AG09319 (cell line): ENCODE data around the gene DYNC2H1.

Experiments used
- DNase-seq: peaks from one replicate; pipeline ENCODE4 v3.0.0-alpha.2; 2010; ENCODE audit warnings: low read depth; ENCODE audit errors: extremely low read depth
- TF ChIP-seq, protein P1 (sequence below): IDR thresholded peaks from 2 replicates; pipeline ENCODE4 v1.5.1; 2011; ENCODE audit warnings: low read depth, mild to moderate bottlenecking, inconsistent platforms, low read length, moderate library complexity

The DYNC2H1 gene

GRCh38 chr11:103108933-103109817 lies at the start of gene DYNC2H1:
TSS of gene DYNC2H1 (plus strand) at chr11:103109426. CDS start at chr11:103109575, 149 bp downstream.
- peak; percentile 76 for DNase-seq
- TF ChIP-seq, protein P1, sequence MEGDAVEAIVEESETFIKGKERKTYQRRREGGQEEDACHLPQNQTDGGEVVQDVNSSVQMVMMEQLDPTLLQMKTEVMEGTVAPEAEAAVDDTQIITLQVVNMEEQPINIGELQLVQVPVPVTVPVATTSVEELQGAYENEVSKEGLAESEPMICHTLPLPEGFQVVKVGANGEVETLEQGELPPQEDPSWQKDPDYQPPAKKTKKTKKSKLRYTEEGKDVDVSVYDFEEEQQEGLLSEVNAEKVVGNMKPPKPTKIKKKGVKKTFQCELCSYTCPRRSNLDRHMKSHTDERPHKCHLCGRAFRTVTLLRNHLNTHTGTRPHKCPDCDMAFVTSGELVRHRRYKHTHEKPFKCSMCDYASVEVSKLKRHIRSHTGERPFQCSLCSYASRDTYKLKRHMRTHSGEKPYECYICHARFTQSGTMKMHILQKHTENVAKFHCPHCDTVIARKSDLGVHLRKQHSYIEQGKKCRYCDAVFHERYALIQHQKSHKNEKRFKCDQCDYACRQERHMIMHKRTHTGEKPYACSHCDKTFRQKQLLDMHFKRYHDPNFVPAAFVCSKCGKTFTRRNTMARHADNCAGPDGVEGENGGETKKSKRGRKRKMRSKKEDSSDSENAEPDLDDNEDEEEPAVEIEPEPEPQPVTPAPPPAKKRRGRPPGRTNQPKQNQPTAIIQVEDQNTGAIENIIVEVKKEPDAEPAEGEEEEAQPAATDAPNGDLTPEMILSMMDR: peak; percentile 57

- TF ChIP-seq, protein P1: no peak
Observed at GRCh38 chr11:103061656-103062055, 47.6 kb upstream of the DYNC2H1 start.

GRCh38 chr11:103067118-103067517 lies 42.1 kb upstream of the DYNC2H1 start:
- DNase-seq: no peak
- TF ChIP-seq, protein P1: no peak

More at GRCh38 chr11:103061656-103062055, 47.6 kb upstream of the DYNC2H1 start:
- no peak for DNase-seq

GRCh38 chr11:103069367-103069766 lies 39.9 kb upstream of the DYNC2H1 start:
- TF ChIP-seq, protein P1: no peak
- no peak for DNase-seq

- TF ChIP-seq, protein P1: no peak
Observed at GRCh38 chr11:103070142-103070541, 39.1 kb upstream of the DYNC2H1 start.

GRCh38 chr11:103071008-103071407 lies 38.2 kb upstream of the DYNC2H1 start:
- no peak for DNase-seq
- TF ChIP-seq, protein P1: no peak

More at GRCh38 chr11:103070142-103070541, 39.1 kb upstream of the DYNC2H1 start:
- no peak for DNase-seq

DNA sequence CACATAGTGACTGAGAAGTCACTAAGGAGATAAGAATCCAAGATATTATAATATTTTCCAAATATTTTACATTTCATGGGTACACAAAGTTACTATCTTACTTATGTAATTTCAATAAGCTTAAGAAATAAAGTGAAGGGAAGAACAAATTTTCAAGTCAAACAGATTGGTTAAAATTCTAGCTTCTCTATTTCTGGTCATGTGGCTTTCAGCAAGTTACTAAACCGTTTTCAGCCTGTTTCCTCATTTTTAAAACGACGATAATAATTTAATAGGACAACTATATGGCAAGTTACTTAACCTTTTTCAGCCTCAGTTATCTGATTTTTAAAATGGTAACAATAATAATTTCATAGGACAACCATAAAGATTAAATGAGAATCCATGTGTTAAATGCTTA lies 32.9 kb upstream of the DYNC2H1 start:
- no peak for DNase-seq
- TF ChIP-seq, protein P1: no peak
